GM12878 (cell line): ENCODE measurements around the gene MRPS27. TPM values are rescaled to one million over a fixed set of nuclear protein-coding genes. Genes with fewer than 3 reads are reported as not detected.

Experiments used
- ATF3 ChIP-seq: IDR thresholded peaks from 2 replicates; pipeline ENCODE4 v1.6.1; 2011; ENCODE audit warnings: low read depth, mild to moderate bottlenecking, low read length, moderate library complexity, borderline replicate concordance; ENCODE audit errors: extremely low read depth
- BMI1 ChIP-seq: fragments of 450-650 bp; IDR thresholded peaks from 2 replicates; pipeline ENCODE4 v1.6.1; 2016; ENCODE audit warnings: mild to moderate bottlenecking, moderate library complexity, borderline replicate concordance
- EZH2 ChIP-seq: IDR thresholded peaks from 2 replicates; pipeline ENCODE4 v1.6.1; 2012; ENCODE audit warnings: low read depth, mild to moderate bottlenecking, control low read depth, inconsistent platforms, low read length, borderline replicate concordance; ENCODE audit not compliant: control insufficient read depth
- GABPA ChIP-seq: IDR thresholded peaks from 2 replicates; pipeline ENCODE4 v1.6.1; 2014; ENCODE audit warnings: antibody characterized with exemption, low read depth, mild to moderate bottlenecking, inconsistent platforms
- IRF4 ChIP-seq: IDR thresholded peaks from 2 replicates; pipeline ENCODE4 v1.6.1; 2011; ENCODE audit warnings: low read depth, low read length
- KDM1A ChIP-seq: fragments of 200-600 bp; sonication (generic); IDR thresholded peaks from 2 replicates; pipeline ENCODE4 v1.6.1; 2016; ENCODE audit warnings: borderline replicate concordance
- NFXL1 ChIP-seq: fragments of 450-650 bp; IDR thresholded peaks from 2 replicates; pipeline ENCODE4 v1.6.1; 2017; ENCODE audit warnings: antibody characterized with exemption, mild to moderate bottlenecking, borderline replicate concordance
- NRF1 ChIP-seq: conservative IDR thresholded peaks from 2 replicates; pipeline ENCODE4 v1.6.1; 2011; ENCODE audit warnings: mild to moderate bottlenecking, low read depth, low read length, improper control_type of control experiment
- REST ChIP-seq: IDR thresholded peaks from 2 replicates; pipeline ENCODE4 v1.6.1; 2012; ENCODE audit warnings: mild to moderate bottlenecking, low read depth, low read length
- SKIL ChIP-seq: fragments of 450-650 bp; IDR thresholded peaks from 2 replicates; pipeline ENCODE4 v1.6.1; 2017; ENCODE audit warnings: mild to moderate bottlenecking, low read depth, inconsistent platforms; ENCODE audit not compliant: poor library complexity, severe bottlenecking
- SREBF2 ChIP-seq: IDR thresholded peaks from 2 replicates; pipeline ENCODE4 v1.6.1; 2012; ENCODE audit warnings: mild to moderate bottlenecking, low read length
- TAF1 ChIP-seq: IDR thresholded peaks from 2 replicates; pipeline ENCODE4 v1.6.1; 2011; ENCODE audit warnings: mild to moderate bottlenecking, low read depth, low read length, borderline replicate concordance
- TCF12 ChIP-seq: IDR thresholded peaks from 2 replicates; pipeline ENCODE4 v1.6.1; 2011; ENCODE audit warnings: low read depth, mild to moderate bottlenecking, low read length
- ZNF384 ChIP-seq: IDR thresholded peaks from 2 replicates; pipeline ENCODE4 v1.6.1; 2012; ENCODE audit warnings: low read depth, mild to moderate bottlenecking, low read length, improper control_type of control experiment, borderline replicate concordance
- polyA plus RNA-seq, 11 experiments: library from polyadenylated mRNA; depleted of rRNA in 4 of 11; unstranded in 6 of 11; stranded (reverse) in 5 of 11; fragments of >200 nt; fragmentation: Nextera tagmentation in 4 of 11; fragmentation: Illumina TruSeq in 1 of 11; extraction: Ambion mirVana in 4 of 11; extraction: Trizol in 1 of 11; gene quantifications; 1 replicate in 1 of 11; 2 replicates in 10 of 11; pipeline versions ENCODE4 v1.2.1 to v1.2.3, GENCODE V29; 2011 to 2016; ENCODE audit warnings: inconsistent platforms in 2 of 11, missing spikeins in 2 of 11, low read depth in 1 of 11
- total RNA-seq, 4 experiments: library from RNA; depleted of rRNA in 3 of 4; stranded (reverse); fragments of >200 nt in 3 of 4; fragmentation: Illumina TruSeq in 1 of 4; extraction: Trizol in 1 of 4; gene quantifications; 2 replicates each; pipeline versions ENCODE4 v1.2.1 to v1.2.3, GENCODE V29; 2013 to 2021
- TF ChIP-seq, protein P1 (sequence below): fragments of 450-650 bp; IDR thresholded peaks from 2 replicates; pipeline ENCODE4 v1.6.1; 2017; ENCODE audit warnings: antibody characterized with exemption, mild to moderate bottlenecking, moderate library complexity
- TF ChIP-seq, protein P2 (sequence below): fragments of 450-650 bp; IDR thresholded peaks from 2 replicates; pipeline ENCODE4 v1.6.1; 2017; ENCODE audit warnings: borderline replicate concordance
- TF ChIP-seq, protein P3 (sequence below): fragments of 450-650 bp; IDR thresholded peaks from 2 replicates; pipeline ENCODE4 v1.6.1; 2014; ENCODE audit warnings: mild to moderate bottlenecking

MRPS27 gene
- total and polyA plus RNA-seq, 10 of the 15 experiments (the other 5 are each of a cell fraction or from before 2014, with no cell fraction given) = 61.0 to 128 (median 93.0) TPM

DNA sequence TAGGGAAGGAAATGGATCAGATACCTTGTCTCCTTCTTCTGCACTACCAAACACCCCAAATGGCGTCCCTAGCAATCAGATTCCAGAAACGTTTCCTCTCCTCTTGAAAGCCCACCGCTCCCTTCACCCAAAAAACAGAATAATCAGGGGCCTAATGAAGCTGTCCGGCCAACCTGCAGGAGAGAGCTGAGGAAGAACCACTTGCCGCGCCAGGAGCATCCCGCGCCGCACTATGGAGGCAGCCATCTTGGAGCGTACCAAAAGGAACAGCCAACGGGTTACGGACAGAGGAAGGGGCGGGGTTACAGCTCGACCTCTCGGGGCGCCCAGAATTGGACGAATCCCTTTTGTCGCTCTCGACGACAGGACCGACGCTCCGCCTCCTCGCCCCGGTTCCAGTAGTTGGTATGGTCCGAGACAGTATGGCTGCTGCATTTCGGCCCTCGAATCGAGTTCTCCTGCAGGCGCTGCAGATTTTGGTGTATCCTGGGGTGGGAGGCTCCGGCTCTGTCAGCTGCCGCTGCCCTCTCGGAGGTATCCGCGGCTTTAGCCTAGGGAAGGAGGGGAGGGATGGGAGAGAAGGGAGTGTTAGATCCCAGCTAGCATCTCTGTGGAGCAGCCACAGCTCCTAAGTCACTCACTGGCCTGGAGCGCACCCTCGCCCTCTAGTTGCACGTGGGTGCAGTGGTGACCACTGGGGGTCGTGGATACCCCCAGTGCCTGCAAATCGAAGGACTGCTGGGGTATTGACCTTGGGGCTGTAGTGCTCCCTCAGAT, at the start of gene MRPS27, which contains the start of gene PTCD2 (continued):
- TF ChIP-seq, protein P1, sequence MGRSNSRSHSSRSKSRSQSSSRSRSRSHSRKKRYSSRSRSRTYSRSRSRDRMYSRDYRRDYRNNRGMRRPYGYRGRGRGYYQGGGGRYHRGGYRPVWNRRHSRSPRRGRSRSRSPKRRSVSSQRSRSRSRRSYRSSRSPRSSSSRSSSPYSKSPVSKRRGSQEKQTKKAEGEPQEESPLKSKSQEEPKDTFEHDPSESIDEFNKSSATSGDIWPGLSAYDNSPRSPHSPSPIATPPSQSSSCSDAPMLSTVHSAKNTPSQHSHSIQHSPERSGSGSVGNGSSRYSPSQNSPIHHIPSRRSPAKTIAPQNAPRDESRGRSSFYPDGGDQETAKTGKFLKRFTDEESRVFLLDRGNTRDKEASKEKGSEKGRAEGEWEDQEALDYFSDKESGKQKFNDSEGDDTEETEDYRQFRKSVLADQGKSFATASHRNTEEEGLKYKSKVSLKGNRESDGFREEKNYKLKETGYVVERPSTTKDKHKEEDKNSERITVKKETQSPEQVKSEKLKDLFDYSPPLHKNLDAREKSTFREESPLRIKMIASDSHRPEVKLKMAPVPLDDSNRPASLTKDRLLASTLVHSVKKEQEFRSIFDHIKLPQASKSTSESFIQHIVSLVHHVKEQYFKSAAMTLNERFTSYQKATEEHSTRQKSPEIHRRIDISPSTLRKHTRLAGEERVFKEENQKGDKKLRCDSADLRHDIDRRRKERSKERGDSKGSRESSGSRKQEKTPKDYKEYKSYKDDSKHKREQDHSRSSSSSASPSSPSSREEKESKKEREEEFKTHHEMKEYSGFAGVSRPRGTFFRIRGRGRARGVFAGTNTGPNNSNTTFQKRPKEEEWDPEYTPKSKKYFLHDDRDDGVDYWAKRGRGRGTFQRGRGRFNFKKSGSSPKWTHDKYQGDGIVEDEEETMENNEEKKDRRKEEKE = peak; percentile 87
- TF ChIP-seq, protein P2, sequence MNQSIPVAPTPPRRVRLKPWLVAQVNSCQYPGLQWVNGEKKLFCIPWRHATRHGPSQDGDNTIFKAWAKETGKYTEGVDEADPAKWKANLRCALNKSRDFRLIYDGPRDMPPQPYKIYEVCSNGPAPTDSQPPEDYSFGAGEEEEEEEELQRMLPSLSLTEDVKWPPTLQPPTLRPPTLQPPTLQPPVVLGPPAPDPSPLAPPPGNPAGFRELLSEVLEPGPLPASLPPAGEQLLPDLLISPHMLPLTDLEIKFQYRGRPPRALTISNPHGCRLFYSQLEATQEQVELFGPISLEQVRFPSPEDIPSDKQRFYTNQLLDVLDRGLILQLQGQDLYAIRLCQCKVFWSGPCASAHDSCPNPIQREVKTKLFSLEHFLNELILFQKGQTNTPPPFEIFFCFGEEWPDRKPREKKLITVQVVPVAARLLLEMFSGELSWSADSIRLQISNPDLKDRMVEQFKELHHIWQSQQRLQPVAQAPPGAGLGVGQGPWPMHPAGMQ = no peak
- no peak for TF ChIP-seq NRF1
- TF ChIP-seq KDM1A = no peak
- TF ChIP-seq ZNF384 = no peak
- TF ChIP-seq REST = no peak
- no peak for TF ChIP-seq SREBF2
- peak; percentile 96 for TF ChIP-seq TAF1
- TF ChIP-seq TCF12 = 0 out of 2 replicates have a peak, but pooled peaks have one; percentile 24
- TF ChIP-seq, protein P3, sequence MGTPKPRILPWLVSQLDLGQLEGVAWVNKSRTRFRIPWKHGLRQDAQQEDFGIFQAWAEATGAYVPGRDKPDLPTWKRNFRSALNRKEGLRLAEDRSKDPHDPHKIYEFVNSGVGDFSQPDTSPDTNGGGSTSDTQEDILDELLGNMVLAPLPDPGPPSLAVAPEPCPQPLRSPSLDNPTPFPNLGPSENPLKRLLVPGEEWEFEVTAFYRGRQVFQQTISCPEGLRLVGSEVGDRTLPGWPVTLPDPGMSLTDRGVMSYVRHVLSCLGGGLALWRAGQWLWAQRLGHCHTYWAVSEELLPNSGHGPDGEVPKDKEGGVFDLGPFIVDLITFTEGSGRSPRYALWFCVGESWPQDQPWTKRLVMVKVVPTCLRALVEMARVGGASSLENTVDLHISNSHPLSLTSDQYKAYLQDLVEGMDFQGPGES = no peak
- peak; percentile 75; the same call in 1 of the 2 replicates for TF ChIP-seq GABPA
- TF ChIP-seq EZH2 = no peak
- no peak for TF ChIP-seq NFXL1
- TF ChIP-seq SKIL = peak; percentile 71
- TF ChIP-seq IRF4 = peak; percentile 8; the same call in 1 of the 2 replicates
- TF ChIP-seq ATF3 = no peak
- no peak for TF ChIP-seq BMI1
